DOHH2 (cell line): ENCODE data around the gene TMEM176B.

Source experiments
- CTCF ChIP-seq: fragments of 200-600 bp; sonication (generic); IDR thresholded peaks from one replicate; pipeline ENCODE4 v1.5.1; 2014; ENCODE audit warnings: antibody characterized with exemption, mild to moderate bottlenecking, low read depth, low read length; ENCODE audit not compliant: poor library complexity, severe bottlenecking
- EZH2phosphoT487 ChIP-seq: fragments of 200-600 bp; sonication (generic); IDR thresholded peaks from 2 replicates; pipeline ENCODE4 v1.6.1; 2017; ENCODE audit warnings: borderline replicate concordance, mild to moderate bottlenecking, antibody characterized with exemption, low read length, moderate library complexity, mixed read lengths

GRCh38 chr7:150754951-150755350 lies 45.2 kb downstream of the TMEM176B start:
- no peak for TF ChIP-seq CTCF
- no peak for TF ChIP-seq EZH2phosphoT487
